PFSK-1 (cell line): ENCODE results near the gene NKAIN4.

Experiments used
- FOXP2 ChIP-seq: optimal IDR thresholded peaks from 2 replicates; pipeline ENCODE3; 2011; ENCODE audit warnings: borderline replicate concordance, control low read depth, inconsistent platforms; ENCODE audit not compliant: insufficient read depth; ENCODE audit errors: extremely low read length, extremely low read depth
- POLR2AphosphoS5 ChIP-seq: IDR thresholded peaks from 2 replicates; pipeline ENCODE4 v1.6.1; 2012; ENCODE audit warnings: low read depth, mild to moderate bottlenecking, control low read depth, low read length, moderate library complexity
- SIN3A ChIP-seq: IDR thresholded peaks from 2 replicates; pipeline ENCODE4 v1.6.1; 2012; ENCODE audit warnings: mild to moderate bottlenecking, low read length, moderate library complexity, borderline replicate concordance; ENCODE audit not compliant: insufficient read depth
- TAF1 ChIP-seq: IDR thresholded peaks from 2 replicates; pipeline ENCODE4 v1.6.1; 2012; ENCODE audit warnings: low read length, control low read depth, borderline replicate concordance; ENCODE audit not compliant: insufficient read depth
- TF ChIP-seq, protein P1 (sequence below), 2 experiments: IDR thresholded peaks; 2 replicates each; pipeline versions ENCODE4 v1.6.1 to v1.8.0; 2011 to 2012; ENCODE audit warnings: low read depth in 2 of 2, low read length in 2 of 2, control low read depth in 1 of 2, inconsistent platforms in 1 of 2, mild to moderate bottlenecking in 1 of 2, moderate library complexity in 1 of 2; ENCODE audit not compliant: insufficient read depth in 1 of 2

The NKAIN4 gene

DNA sequence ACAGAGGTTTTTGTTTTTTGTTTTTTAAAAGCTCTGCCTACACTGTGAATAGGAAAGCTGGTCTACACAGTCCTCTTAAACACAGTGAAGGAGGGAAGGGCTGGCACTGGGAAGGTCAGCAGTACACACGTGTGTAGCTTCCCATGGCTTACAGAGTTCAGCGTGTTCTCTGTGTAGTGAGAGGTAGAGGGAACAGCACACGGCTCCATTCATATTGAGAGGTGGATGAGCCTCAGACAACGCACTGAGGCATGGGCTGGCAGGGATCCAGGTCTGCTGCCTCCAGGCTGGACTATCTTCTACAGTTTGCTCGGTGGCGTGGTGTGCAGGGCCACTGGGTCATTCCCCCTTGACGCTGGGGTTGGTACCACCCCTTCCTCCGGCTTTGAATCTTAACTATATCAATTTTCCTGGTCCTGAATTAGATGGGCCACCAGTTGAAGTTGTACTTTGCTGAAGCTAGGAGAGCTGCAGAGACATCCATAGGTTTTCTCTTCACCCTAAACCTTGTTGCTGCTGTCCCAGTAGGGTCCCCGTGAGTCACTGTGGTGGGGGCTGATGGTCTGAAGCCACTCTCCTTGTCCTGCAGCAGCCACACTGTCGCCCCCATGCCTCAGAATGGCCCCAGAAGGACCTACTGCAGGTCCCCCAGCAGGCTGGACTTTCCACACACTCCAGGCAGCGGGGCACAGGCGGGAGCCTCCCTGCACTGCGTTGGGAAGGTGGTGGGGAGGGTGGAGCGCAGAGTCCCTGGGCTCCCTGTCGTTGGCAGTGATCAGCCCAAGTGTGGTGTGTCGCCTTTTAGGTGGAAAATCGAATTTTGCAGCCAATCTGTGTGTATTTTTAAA lies 20.3 kb upstream of the NKAIN4 start:
- TF ChIP-seq POLR2AphosphoS5 (no peak), FOXP2 (no peak), TAF1 (no peak), SIN3A (no peak)
- TF ChIP-seq, protein P1, sequence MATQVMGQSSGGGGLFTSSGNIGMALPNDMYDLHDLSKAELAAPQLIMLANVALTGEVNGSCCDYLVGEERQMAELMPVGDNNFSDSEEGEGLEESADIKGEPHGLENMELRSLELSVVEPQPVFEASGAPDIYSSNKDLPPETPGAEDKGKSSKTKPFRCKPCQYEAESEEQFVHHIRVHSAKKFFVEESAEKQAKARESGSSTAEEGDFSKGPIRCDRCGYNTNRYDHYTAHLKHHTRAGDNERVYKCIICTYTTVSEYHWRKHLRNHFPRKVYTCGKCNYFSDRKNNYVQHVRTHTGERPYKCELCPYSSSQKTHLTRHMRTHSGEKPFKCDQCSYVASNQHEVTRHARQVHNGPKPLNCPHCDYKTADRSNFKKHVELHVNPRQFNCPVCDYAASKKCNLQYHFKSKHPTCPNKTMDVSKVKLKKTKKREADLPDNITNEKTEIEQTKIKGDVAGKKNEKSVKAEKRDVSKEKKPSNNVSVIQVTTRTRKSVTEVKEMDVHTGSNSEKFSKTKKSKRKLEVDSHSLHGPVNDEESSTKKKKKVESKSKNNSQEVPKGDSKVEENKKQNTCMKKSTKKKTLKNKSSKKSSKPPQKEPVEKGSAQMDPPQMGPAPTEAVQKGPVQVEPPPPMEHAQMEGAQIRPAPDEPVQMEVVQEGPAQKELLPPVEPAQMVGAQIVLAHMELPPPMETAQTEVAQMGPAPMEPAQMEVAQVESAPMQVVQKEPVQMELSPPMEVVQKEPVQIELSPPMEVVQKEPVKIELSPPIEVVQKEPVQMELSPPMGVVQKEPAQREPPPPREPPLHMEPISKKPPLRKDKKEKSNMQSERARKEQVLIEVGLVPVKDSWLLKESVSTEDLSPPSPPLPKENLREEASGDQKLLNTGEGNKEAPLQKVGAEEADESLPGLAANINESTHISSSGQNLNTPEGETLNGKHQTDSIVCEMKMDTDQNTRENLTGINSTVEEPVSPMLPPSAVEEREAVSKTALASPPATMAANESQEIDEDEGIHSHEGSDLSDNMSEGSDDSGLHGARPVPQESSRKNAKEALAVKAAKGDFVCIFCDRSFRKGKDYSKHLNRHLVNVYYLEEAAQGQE (IDR thresholded peaks at IDR 0.05; ENCODE audit: insufficient read depth in 1 of 2, low read depth in 2 of 2, low read length in 2 of 2): no peak

DNA sequence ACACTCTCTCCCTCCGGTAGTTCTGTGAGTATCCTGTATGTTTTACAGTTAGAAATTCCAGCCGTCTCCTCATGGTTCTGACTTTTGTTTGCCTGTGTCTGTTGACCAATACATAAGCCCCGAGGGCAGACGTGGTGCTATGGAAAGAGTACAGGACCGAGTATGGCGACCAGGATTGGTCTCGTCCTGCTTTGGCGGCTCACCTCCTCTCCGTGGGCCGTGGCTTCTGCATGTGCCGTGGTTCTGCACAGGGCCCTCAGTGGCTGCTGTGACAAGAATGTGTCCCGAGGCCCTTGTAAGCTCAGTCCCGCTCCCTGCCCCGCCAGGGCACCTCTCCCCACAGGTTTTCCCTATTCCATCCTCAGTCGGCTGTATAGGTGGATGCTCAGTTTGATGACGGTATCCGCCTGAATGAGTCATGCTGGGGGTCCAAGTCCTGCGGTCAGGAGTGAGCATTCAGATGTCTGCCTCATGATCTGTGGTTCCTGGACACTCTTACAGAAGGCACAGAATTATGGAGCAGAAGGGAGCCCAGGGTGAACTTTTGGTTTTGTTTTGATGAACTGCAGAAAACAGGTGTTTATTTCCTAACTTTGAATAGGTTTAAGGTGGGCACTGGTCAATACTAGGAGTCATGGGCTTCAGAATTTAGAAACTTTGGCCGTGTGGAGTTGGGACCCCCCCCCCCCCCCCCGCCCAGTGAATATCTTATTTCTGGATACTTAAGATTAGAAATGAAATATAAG lies 19.5 kb upstream of the NKAIN4 start:
- TF ChIP-seq SIN3A (0 out of 2 replicates have a peak, but pooled peaks have one; percentile 18), POLR2AphosphoS5 (no peak)

DNA sequence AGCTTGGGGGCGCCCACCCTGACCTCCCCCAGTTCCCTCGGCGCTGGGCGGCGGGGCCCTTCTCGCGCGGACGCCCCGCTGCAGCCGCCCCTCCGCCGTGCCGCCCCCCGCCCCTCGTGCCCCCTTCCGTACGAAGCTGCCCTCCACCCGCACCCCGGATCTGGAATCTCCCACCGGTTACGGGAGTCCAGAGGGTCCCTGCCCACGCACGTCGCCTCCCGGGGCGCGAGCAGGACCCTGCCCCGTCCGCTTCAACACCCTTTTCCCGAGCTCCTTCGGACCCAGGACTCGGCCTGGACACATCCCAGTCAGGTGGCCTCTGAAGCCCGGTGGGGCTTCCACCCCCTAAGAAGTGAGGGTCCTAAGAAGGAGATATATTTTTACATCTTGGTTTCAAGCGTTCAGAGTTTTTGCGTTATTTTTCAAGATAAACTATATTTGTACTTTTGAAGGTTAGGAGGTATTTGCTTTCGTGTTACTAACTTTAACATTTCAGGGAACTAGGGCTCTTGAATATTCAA lies 18.9 kb upstream of the NKAIN4 start:
- TF ChIP-seq, protein P1 (IDR thresholded peaks at IDR 0.05; ENCODE audit: insufficient read depth in 1 of 2, low read depth in 2 of 2, low read length in 2 of 2): no peak
- TF ChIP-seq TAF1 (no peak), FOXP2 (no peak), SIN3A (no peak), POLR2AphosphoS5 (no peak)

DNA sequence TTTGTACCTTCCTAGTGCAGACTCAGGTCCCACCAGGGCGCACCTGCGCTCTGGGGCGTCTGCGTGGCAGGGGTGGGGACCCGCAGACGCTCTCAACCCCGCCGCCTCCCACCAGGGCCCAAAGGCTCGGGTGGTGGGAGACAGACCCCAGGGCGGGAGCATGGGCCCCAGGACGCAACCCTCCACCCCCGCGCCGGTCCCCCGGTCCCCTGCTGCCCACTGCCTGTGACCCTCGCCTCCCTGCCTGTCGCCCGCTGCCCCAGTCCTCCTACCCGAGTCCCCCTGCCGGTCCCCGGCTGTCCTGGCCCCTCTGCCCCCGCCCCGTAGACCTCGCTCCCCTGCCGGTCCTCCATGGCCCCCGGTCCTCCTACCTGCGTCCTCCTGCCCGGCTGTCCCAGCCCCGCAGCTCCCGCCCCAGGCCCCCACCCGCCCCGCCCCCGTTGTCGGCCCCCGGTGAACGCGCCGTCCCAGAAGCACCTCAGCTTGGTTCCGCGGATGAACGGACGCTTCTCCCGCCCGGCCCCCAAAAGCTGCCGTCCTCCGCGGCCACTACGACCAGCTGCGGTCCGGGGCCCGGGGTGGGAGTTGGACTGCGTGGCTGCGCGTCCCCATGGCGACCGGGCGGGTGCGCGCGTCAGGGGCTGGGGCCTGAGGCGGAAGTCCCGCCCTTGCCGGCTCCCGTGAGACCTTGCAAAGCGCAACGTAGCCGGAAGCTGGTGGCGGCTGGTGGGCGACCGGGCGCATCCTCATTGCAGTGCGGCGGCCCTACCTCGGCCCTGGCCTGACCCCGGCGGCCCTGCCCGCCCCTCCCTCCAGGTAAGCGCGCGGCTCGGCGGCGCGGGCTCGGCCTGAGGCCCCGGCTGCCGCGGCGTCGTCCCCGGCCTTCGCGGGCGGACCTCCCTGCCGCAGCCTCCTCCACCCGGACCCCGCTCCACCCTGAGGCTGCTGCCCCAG lies 18.1 kb upstream of the NKAIN4 start, which contains the start of gene ARFGAP1:
ARFGAP1 (plus strand) TSS at position 709 of the 954 bp plus-strand sequence. CDS start 2,768 bp downstream, outside the sequence.
- peak; percentile 81 for TF ChIP-seq POLR2AphosphoS5
- TF ChIP-seq FOXP2: peak; percentile 79
- peak; percentile 87; the same call in 1 of the 2 replicates for TF ChIP-seq SIN3A
- no peak for TF ChIP-seq TAF1

DNA sequence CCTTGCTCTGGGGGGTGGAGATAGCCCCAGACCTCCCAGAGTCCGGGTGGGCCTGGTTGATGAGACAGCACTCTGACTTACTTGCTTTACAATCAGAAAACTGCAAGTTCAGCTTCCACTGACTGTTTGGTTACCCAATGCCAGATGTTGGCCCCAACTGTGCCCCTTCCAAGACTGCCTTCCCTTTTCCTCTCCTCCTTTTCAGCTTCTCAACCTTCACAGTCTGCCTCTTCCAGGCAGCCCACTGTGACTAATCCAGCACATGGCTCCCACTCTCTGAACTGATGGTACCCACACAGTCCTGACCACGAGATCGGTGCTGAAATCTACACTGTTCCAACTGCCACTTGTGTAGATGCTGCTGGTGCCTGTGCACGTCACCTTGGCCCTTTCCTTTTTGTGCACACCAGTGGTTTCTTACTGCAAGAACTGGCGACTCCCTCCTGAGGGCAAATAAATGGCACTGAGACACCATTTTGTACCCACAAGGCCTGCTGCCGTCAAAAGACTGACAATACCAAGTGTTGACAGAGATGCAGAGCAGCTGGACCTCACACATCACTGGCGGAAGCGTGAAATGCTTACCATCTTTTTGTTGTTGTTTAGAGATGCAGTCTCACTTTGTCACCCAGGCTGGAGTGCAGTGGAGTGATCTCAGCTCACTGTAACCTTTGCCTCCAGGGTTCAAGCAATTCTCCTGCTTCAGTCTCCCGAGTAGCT lies 16.5 kb upstream of the NKAIN4 start:
- TF ChIP-seq TAF1: no peak
- TF ChIP-seq FOXP2: no peak
- TF ChIP-seq, protein P1 (IDR thresholded peaks at IDR 0.05; ENCODE audit: insufficient read depth in 1 of 2, low read depth in 2 of 2, low read length in 2 of 2): no peak
- no peak for TF ChIP-seq POLR2AphosphoS5
- no peak for TF ChIP-seq SIN3A
